K562 (cell line): ENCODE measurements around the gene IDUA. TPM values are rescaled to one million over a fixed set of nuclear protein-coding genes. Genes with fewer than 3 reads are reported as not detected.
A peak's percentile ranks its signal among the peaks of the same experiment; 100 is the strongest.

Experiments
- ATAC-seq: fragments of 200-7000 bp; cut with Tn5 transposase; 3 replicates; pipeline ENCODE4 v1.9.1; 2020; ENCODE audit warnings: moderate library complexity
- BruUV-seq: library from RNA; stranded (reverse); fragments of 400-500 nt; replicated peaks from 2 replicates; lab custom pipeline; 2021; lab: Mats Ljungman, UMichigan
- CTCF ChIA-PET: fragments of 300-600 bp; formaldehyde crosslinking; extraction: SDS; loops from one replicate; lab custom pipeline; 2021; ENCODE audit warnings: low intra/inter-chr PET ratio; lab: Yijun Ruan, JAX
- POLR2A ChIA-PET: fragments of 300-600, 350-650 bp; sonication (Branson Sonifier 250); formaldehyde crosslinking; extraction: SDS; loops from one replicate; lab custom pipeline; 2021; ENCODE audit warnings: antibody characterized with exemption, inconsistent platforms; lab: Yijun Ruan, JAX
- DNase-seq, 4 experiments: peaks; one replicate each; pipeline versions ENCODE4 v3.0.0 to v3.0.0-alpha.2; 2011 to 2018; ENCODE audit warnings: low spot score in 3 of 4, mixed read lengths in 3 of 4; ENCODE audit errors: extremely low read depth in 1 of 4
- FAIRE-seq: peaks from 2 replicates; lab custom pipeline; 2011; peaks lifted over from hg19 to GRCh38; lab: Jason Lieb, UNC
- H2AFZ ChIP-seq: 2 replicates; pipeline ENCODE4 v1.6.0; 2011; ENCODE audit warnings: low read depth, low read length, control low read depth, inconsistent platforms
- H3K27ac ChIP-seq: fragments of 200-600 bp; 3 replicates; pipeline ENCODE4 v1.8.0; 2011; ENCODE audit warnings: low read depth, mild to moderate bottlenecking, control low read depth, inconsistent platforms, low read length, moderate library complexity, mixed read lengths; ENCODE audit errors: extremely low read depth
- H3K27me3 ChIP-seq, 2 experiments: fragments of 300-600 bp in 1 of 2; 2 replicates in 1 of 2; 3 replicates in 1 of 2; pipeline versions ENCODE4 v1.6.0 to v1.8.0; 2011; ENCODE audit warnings: inconsistent platforms in 2 of 2, low read length in 2 of 2, mild to moderate bottlenecking in 1 of 2, mixed read lengths in 1 of 2, moderate library complexity in 1 of 2; ENCODE audit not compliant: control insufficient read depth in 2 of 2, insufficient read depth in 2 of 2
- H3K36me3 ChIP-seq: fragments of 300-600 bp; 3 replicates; pipeline ENCODE4 v1.8.0; 2011; ENCODE audit warnings: mild to moderate bottlenecking, low read length, inconsistent platforms; ENCODE audit not compliant: control insufficient read depth, insufficient read depth
- H3K4me1 ChIP-seq, 2 experiments: fragments of 200-600 bp in 1 of 2; replicated peaks in 1 of 2; 2 replicates in 1 of 2; 3 replicates in 1 of 2; pipeline versions ENCODE4 v1.5.1 to v1.8.0; 2011; ENCODE audit warnings: inconsistent platforms in 2 of 2, low read length in 2 of 2, mild to moderate bottlenecking in 1 of 2, mixed read lengths in 1 of 2, moderate library complexity in 1 of 2; ENCODE audit not compliant: control insufficient read depth in 2 of 2, insufficient read depth in 2 of 2
- H3K4me2 ChIP-seq: 2 replicates; pipeline ENCODE4 v1.6.1; 2011; ENCODE audit warnings: low read length, control low read depth, inconsistent platforms, mixed read lengths; ENCODE audit not compliant: insufficient read depth
- H3K4me3 ChIP-seq: fragments of 200-600 bp; sonication (generic), shearing (Covaris generic); 2 replicates; pipeline ENCODE4 v1.5.1; 2016; ENCODE audit warnings: control low read depth, inconsistent platforms
- H3K79me2 ChIP-seq: fragments of 200-600 bp; 3 replicates; pipeline ENCODE4 v1.8.0; 2011; ENCODE audit warnings: low read length, inconsistent platforms; ENCODE audit not compliant: control insufficient read depth, insufficient read depth
- H3K9ac ChIP-seq, 2 experiments: 2 replicates each; pipeline versions ENCODE4 v1.6.0 to v1.6.1; 2011; ENCODE audit warnings: low read depth in 2 of 2, low read length in 2 of 2, control low read depth in 1 of 2, inconsistent platforms in 1 of 2, mild to moderate bottlenecking in 1 of 2, mixed read lengths in 1 of 2; ENCODE audit not compliant: insufficient read depth in 1 of 2
- H3K9me1 ChIP-seq: one replicate; pipeline ENCODE4 v1.6.0; 2011; ENCODE audit warnings: inconsistent platforms, mild to moderate bottlenecking, low read length, moderate library complexity; ENCODE audit not compliant: control insufficient read depth, insufficient read depth
- H3K9me3 ChIP-seq: replicated peaks from 2 replicates; pipeline ENCODE4 v1.5.1; 2011; ENCODE audit warnings: low read depth, low read length, inconsistent platforms; ENCODE audit not compliant: control insufficient read depth, insufficient read depth
- H4K20me1 ChIP-seq: replicated peaks from 2 replicates; pipeline ENCODE4 v1.6.1; 2011; ENCODE audit warnings: low read length, inconsistent platforms, mixed read lengths; ENCODE audit not compliant: control insufficient read depth, insufficient read depth
- BACH1 ChIP-seq: fragments of 200-800 bp; sonication (Bioruptor generic); IDR thresholded peaks from 2 replicates; pipeline ENCODE4 v1.6.1; 2016; ENCODE audit warnings: missing genetic modification characterization, missing compliant biosample characterization
- CBX8 ChIP-seq: fragments of 200-600 bp; sonication (generic); IDR thresholded peaks from 2 replicates; pipeline ENCODE4 v1.6.1; 2012; ENCODE audit warnings: borderline replicate concordance, mixed run types, low read depth, mild to moderate bottlenecking, moderate library complexity, mixed read lengths, low read length, control low read depth, inconsistent platforms; ENCODE audit not compliant: poor library complexity, severe bottlenecking; ENCODE audit errors: extremely low read depth
- DDX20 ChIP-seq: fragments of 450-650 bp; IDR thresholded peaks from 2 replicates; pipeline ENCODE4 v1.6.1; 2016; ENCODE audit warnings: missing genetic modification characterization, low read depth, mild to moderate bottlenecking, missing compliant biosample characterization, moderate library complexity
- GATAD2B ChIP-seq: fragments of 450-650 bp; IDR thresholded peaks from 2 replicates; pipeline ENCODE4 v1.6.1; 2017; ENCODE audit warnings: mild to moderate bottlenecking, borderline replicate concordance
- HMG20A ChIP-seq: fragments of 450-650 bp; formaldehyde crosslinking; conservative IDR thresholded peaks from 2 replicates; pipeline ENCODE4 v1.4.0; 2020; ENCODE audit warnings: mild to moderate bottlenecking, mixed read lengths
- MECOM ChIP-seq: fragments of 250-450 bp; sonication (Bioruptor Pico); IDR thresholded peaks from 2 replicates; pipeline ENCODE4 v1.8.0; 2022; ENCODE audit warnings: inconsistent platforms
- NCOA4 ChIP-seq: fragments of 450-650 bp; IDR thresholded peaks from 2 replicates; pipeline ENCODE4 v1.6.1; 2018; ENCODE audit warnings: mild to moderate bottlenecking; ENCODE audit not compliant: partially characterized antibody
- NFE2L1 ChIP-seq: fragments of 450-650 bp; IDR thresholded peaks from 2 replicates; pipeline ENCODE4 v1.6.1; 2016; ENCODE audit warnings: missing genetic modification characterization, low read depth, mild to moderate bottlenecking, missing compliant biosample characterization, moderate library complexity, borderline replicate concordance
- NRF1 ChIP-seq, 2 experiments: fragments of 450-650 bp; IDR thresholded peaks in 1 of 2; conservative IDR thresholded peaks in 1 of 2; 2 replicates each; pipeline ENCODE4 v1.6.1; 2014; ENCODE audit warnings: mild to moderate bottlenecking in 2 of 2
- PYGO2 ChIP-seq: fragments of 450-650 bp; IDR thresholded peaks from 2 replicates; pipeline ENCODE4 v1.6.1; 2016; ENCODE audit warnings: mild to moderate bottlenecking, missing genetic modification characterization, moderate library complexity, missing compliant biosample characterization
- RAD51 ChIP-seq: fragments of 450-650 bp; IDR thresholded peaks from 2 replicates; pipeline ENCODE4 v1.7.1; 2016; ENCODE audit warnings: low read depth, mild to moderate bottlenecking, borderline replicate concordance
- SMARCA4 ChIP-seq: fragments of 450-650 bp; IDR thresholded peaks from 2 replicates; pipeline ENCODE4 v1.6.1; 2016
- SNRNP70 ChIP-seq: fragments of 200-400 bp; formaldehyde crosslinking; optimal IDR thresholded peaks from 2 replicates; pipeline ENCODE3; 2017; ENCODE audit warnings: low read depth, low read length
- STAT5A ChIP-seq: IDR thresholded peaks from 2 replicates; pipeline ENCODE4 v1.6.1; 2012; ENCODE audit warnings: low read length, inconsistent platforms, borderline replicate concordance
- whole genome bisulfite sequencing: fragments of 100-300 bp; shearing (Covaris generic); methylation state at CpG from one replicate; pipeline ENCODE4 v1.1.6; 2016; ENCODE audit warnings: low coverage, mixed read lengths; ENCODE audit not compliant: insufficient coverage; ENCODE audit errors: missing lambda C conversion rate; 5-methylcytosine and 5-hydroxymethylcytosine counted together
- in situ Hi-C: fragments of 300-500 bp; cut with MboI; formaldehyde crosslinking; loops from 4 replicates; pipeline ENCODE4 v1.15.0; 2018; ENCODE audit warnings: inconsistent platforms, mixed read lengths
- intact Hi-C: fragments of 100-400 bp; cut with micrococcal nuclease; formaldehyde crosslinking; loops from 2 replicates; pipeline ENCODE4 v1.14.2; 2022
- polyA plus RNA-seq, 8 experiments: library from polyadenylated mRNA; depleted of rRNA in 4 of 8; stranded (reverse) in 5 of 8; unstranded in 3 of 8; fragments of >200 nt; fragmentation: Nextera tagmentation in 2 of 8; fragmentation: Illumina TruSeq in 1 of 8; extraction: Ambion mirVana in 2 of 8; extraction: Trizol in 1 of 8; gene quantifications; 2 replicates each; pipeline versions ENCODE4 v1.2.1 to v1.2.3, GENCODE V29; 2011 to 2014; ENCODE audit warnings: inconsistent platforms in 1 of 8, missing spikeins in 1 of 8
- total RNA-seq, 7 experiments: library from RNA; depleted of rRNA in 6 of 7; stranded (reverse); fragments of >200 nt in 6 of 7; fragmentation: Illumina TruSeq in 2 of 7; extraction: Trizol in 2 of 7; gene quantifications; 2 replicates each; pipeline versions ENCODE4 v1.2.1 to v1.2.3, GENCODE V29; 2011 to 2021; ENCODE audit warnings: low replicate concordance in 1 of 7
- TF ChIP-seq, protein P1 (sequence below): fragments of 450-650 bp; formaldehyde crosslinking; IDR thresholded peaks from 2 replicates; pipeline ENCODE4 v1.4.0; 2020; ENCODE audit warnings: mild to moderate bottlenecking, mixed read lengths

Gene IDUA
- total and polyA plus RNA-seq, 9 of the 15 experiments (the other 6 are each of a cell fraction or from before 2014, with no cell fraction given): 0.04 to 16.1 (median 1.2) TPM

DNA sequence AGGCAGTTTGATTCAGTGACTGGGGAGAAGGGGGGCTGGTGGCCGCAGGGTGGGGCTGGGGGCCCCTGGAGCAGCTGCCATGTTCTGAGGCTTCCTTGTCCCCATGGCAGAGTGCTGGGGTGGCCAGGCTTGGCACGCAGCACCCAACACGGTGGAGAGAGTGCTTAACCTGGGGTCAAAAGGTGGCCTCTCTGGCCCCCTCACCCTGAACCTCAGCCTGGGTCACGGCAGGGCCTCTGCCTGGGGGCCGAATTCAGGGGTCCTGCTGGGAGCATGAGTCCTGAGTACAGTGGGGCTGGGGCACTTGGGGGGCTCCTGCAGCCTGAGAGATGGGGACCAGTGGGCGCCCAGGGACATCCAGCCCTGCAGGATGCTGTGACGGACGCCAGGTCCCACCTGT is 44.5 kb downstream of the IDUA start:
- POLR2A ChIA-PET: no interaction called here
- no peak for ATAC-seq
- no peaks in the 10 kb centered on the region for H3K79me2 ChIP-seq

More for the DNA sequence above, 44.5 kb downstream of the IDUA start:
- BruUV-seq: no TSS peak
- Histone ChIP-seq H3K27me3 (0 out of 5 replicates have a peak, but pooled peaks cover 0 to 6% of the 10 kb centered on the region in 2 experiments), H3K4me2 (no peak overlapping the region), H2AFZ (no peak overlapping the region), H3K9me1 (no peaks in the 10 kb centered on the region), H3K9ac (peak overlapping the region in 1 of 2 experiments; percentile 47; a peak in 2 of 4 replicates), H3K9me3 (no peaks in the 10 kb centered on the region), H4K20me1 (no peaks in the 10 kb centered on the region), H3K4me1 (peaks cover 3 to 91% of the 10 kb centered on the region in 2 experiments; a peak in 4 of 5 replicates), H3K27ac (no peak overlapping the region), H3K36me3 (no peaks in the 10 kb centered on the region), H3K4me3 (no peak overlapping the region)
- 38% methylated on average over 7 of the region's 8 CpGs for WGBS
- intact Hi-C loops (no loop called here), in situ Hi-C loops (no loop called here)
- CTCF ChIA-PET: no interaction called here
- DNase-seq (no peak), FAIRE-seq (no peak)
- no peak for TF ChIP-seq MECOM
- no peak for TF ChIP-seq SNRNP70
- TF ChIP-seq RAD51: no peak
- no peak for TF ChIP-seq NCOA4
- TF ChIP-seq BACH1 (tag): no peak
- TF ChIP-seq SMARCA4: no peak
- TF ChIP-seq HMG20A: no peak
- no peak for TF ChIP-seq STAT5A
- TF ChIP-seq NFE2L1 (tag): no peak
- TF ChIP-seq, protein P1, sequence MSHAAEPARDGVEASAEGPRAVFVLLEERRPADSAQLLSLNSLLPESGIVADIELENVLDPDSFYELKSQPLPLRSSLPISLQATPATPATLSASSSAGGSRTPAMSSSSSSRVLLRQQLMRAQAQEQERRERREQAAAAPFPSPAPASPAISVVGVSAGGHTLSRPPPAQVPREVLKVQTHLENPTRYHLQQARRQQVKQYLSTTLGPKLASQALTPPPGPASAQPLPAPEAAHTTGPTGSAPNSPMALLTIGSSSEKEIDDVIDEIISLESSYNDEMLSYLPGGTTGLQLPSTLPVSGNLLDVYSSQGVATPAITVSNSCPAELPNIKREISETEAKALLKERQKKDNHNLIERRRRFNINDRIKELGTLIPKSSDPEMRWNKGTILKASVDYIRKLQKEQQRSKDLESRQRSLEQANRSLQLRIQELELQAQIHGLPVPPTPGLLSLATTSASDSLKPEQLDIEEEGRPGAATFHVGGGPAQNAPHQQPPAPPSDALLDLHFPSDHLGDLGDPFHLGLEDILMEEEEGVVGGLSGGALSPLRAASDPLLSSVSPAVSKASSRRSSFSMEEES (CRISPR knock-in tag): no peak
- TF ChIP-seq DDX20 (tag): no peak
- no peak for TF ChIP-seq CBX8
- TF ChIP-seq NRF1 (conservative IDR thresholded peaks at IDR 0.05 in 1 of 2, IDR thresholded peaks at IDR 0.05 in 1 of 2): no peak
- TF ChIP-seq PYGO2 (tag): no peak
- TF ChIP-seq GATAD2B: no peak
